Measurements from ENCODE around the gene CBX2.

GRCh38 chr17:79819534-79820276 lies 41.8 kb downstream of the CBX2 start:
- TF ChIP-seq TAF1 (IDR thresholded peaks at IDR 0.05; ENCODE audit: borderline replicate concordance, insufficient read depth, low read length) (no peak), POLR2AphosphoS5 (IDR thresholded peaks at IDR 0.05; ENCODE audit: low read depth, low read length) (no peak), SIN3A (IDR thresholded peaks at IDR 0.05; ENCODE audit: borderline replicate concordance, insufficient read depth, low read length) (no peak)
- TF ChIP-seq, protein P1, sequence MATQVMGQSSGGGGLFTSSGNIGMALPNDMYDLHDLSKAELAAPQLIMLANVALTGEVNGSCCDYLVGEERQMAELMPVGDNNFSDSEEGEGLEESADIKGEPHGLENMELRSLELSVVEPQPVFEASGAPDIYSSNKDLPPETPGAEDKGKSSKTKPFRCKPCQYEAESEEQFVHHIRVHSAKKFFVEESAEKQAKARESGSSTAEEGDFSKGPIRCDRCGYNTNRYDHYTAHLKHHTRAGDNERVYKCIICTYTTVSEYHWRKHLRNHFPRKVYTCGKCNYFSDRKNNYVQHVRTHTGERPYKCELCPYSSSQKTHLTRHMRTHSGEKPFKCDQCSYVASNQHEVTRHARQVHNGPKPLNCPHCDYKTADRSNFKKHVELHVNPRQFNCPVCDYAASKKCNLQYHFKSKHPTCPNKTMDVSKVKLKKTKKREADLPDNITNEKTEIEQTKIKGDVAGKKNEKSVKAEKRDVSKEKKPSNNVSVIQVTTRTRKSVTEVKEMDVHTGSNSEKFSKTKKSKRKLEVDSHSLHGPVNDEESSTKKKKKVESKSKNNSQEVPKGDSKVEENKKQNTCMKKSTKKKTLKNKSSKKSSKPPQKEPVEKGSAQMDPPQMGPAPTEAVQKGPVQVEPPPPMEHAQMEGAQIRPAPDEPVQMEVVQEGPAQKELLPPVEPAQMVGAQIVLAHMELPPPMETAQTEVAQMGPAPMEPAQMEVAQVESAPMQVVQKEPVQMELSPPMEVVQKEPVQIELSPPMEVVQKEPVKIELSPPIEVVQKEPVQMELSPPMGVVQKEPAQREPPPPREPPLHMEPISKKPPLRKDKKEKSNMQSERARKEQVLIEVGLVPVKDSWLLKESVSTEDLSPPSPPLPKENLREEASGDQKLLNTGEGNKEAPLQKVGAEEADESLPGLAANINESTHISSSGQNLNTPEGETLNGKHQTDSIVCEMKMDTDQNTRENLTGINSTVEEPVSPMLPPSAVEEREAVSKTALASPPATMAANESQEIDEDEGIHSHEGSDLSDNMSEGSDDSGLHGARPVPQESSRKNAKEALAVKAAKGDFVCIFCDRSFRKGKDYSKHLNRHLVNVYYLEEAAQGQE (IDR thresholded peaks at IDR 0.05; ENCODE audit: insufficient read depth in 1 of 2, low read depth in 2 of 2, low read length in 2 of 2) = no peak
